Neural cell (in vitro differentiated cells): ENCODE data around the gene FOCAD.

Experiments used
- CTCF ChIP-seq: fragments of 450-650 bp; IDR thresholded peaks from 2 replicates; pipeline ENCODE4 v1.5.1; 2014; ENCODE audit warnings: antibody characterized with exemption, mild to moderate bottlenecking, moderate library complexity; ENCODE audit not compliant: poor library complexity, severe bottlenecking
- EZH2 ChIP-seq: fragments of 200-600, 300-800 bp; shearing (Covaris generic), sonication (generic); IDR thresholded peaks from 2 replicates; pipeline ENCODE4 v1.6.1; 2014; ENCODE audit warnings: antibody characterized with exemption, low read length, borderline replicate concordance, mild to moderate bottlenecking; ENCODE audit not compliant: insufficient read depth, poor library complexity, severe bottlenecking
- POLR2AphosphoS5 ChIP-seq: IDR thresholded peaks from 2 replicates; pipeline ENCODE4 v1.6.1; 2012
- TAF1 ChIP-seq: IDR thresholded peaks from 2 replicates; pipeline ENCODE4 v1.6.1; 2012; ENCODE audit warnings: low read depth

- TF ChIP-seq CTCF (no peak), POLR2AphosphoS5 (no peak), EZH2 (no peak), TAF1 (no peak)
Measured at GRCh38 chr9:20811872-20812271, 127.8 kb downstream of the FOCAD start.
